Measurements from ENCODE around the gene TOP1.

Gene TOP1

GRCh38 chr20:40992349-40993113, 36.1 kb upstream of the TOP1 start (continued):
- TF ChIP-seq ZNF19 (tag by site-specific recombination; IDR thresholded peaks at IDR 0.05; ENCODE audit: low read depth) (0 out of 2 replicates have a peak, but pooled peaks have one; percentile 38), ZNF394 (tag by site-specific recombination; IDR thresholded peaks at IDR 0.05; ENCODE audit: borderline replicate concordance) (peak; percentile 81), HOXD13 (CRISPR knock-in tag; IDR thresholded peaks at IDR 0.05; ENCODE audit: borderline replicate concordance) (no peak), ZSCAN4 (tag by site-specific recombination; IDR thresholded peaks at IDR 0.05) (no peak), ZNF426 (tag by site-specific recombination; IDR thresholded peaks at IDR 0.05) (peak; percentile 58), ZNF433 (tag by site-specific recombination; IDR thresholded peaks at IDR 0.05; ENCODE audit: low read depth) (0 out of 2 replicates have a peak, but pooled peaks have one; percentile 21), SP3 (tag by site-specific recombination; IDR thresholded peaks at IDR 0.05) (no peak), ZNF792 (tag by site-specific recombination; IDR thresholded peaks at IDR 0.05) (no peak), ZNF391 (tag by site-specific recombination; IDR thresholded peaks at IDR 0.05; ENCODE audit: borderline replicate concordance, low read depth) (no peak), ZNF701 (tag by site-specific recombination; IDR thresholded peaks at IDR 0.05) (no peak), REST (tag by site-specific recombination; IDR thresholded peaks at IDR 0.05) (0 out of 2 replicates have a peak, but pooled peaks have one; percentile 21), TRIM28 (IDR thresholded peaks at IDR 0.05; ENCODE audit: borderline replicate concordance, low read length) (no peak), ZNF280D (tag by site-specific recombination; IDR thresholded peaks at IDR 0.05) (no peak), ZNF654 (tag by site-specific recombination; IDR thresholded peaks at IDR 0.05; ENCODE audit: low read depth) (peak; percentile 13; the same call in 1 of the 2 replicates), ZNF221 (tag by site-specific recombination; IDR thresholded peaks at IDR 0.05; ENCODE audit: borderline replicate concordance) (no peak), ZNF596 (tag by site-specific recombination; IDR thresholded peaks at IDR 0.05) (no peak), ZNF157 (tag by site-specific recombination; IDR thresholded peaks at IDR 0.05) (no peak), KLF10 (tag by site-specific recombination; IDR thresholded peaks at IDR 0.05) (no peak), KLF16 (tag by site-specific recombination; IDR thresholded peaks at IDR 0.05) (no peak), ZNF280C (tag by site-specific recombination; IDR thresholded peaks at IDR 0.05) (no peak), ZNF366 (tag by site-specific recombination; conservative IDR thresholded peaks at IDR 0.05) (no peak), ZNF555 (tag by site-specific recombination; conservative IDR thresholded peaks at IDR 0.05) (peak; percentile 42), ZBTB26 (tag by site-specific recombination; optimal IDR thresholded peaks at IDR 0.05) (no peak), ZNF37A (tag by site-specific recombination; IDR thresholded peaks at IDR 0.05) (no peak), KLF7 (tag by site-specific recombination; IDR thresholded peaks at IDR 0.05; ENCODE audit: borderline replicate concordance) (no peak), GFI1B (tag by site-specific recombination; IDR thresholded peaks at IDR 0.05) (no peak), SP2 (tag by site-specific recombination; IDR thresholded peaks at IDR 0.05) (no peak), YY1 (tag by site-specific recombination; IDR thresholded peaks at IDR 0.05) (no peak)

All from HEK293 (cell line).